Activated T-cell treated with anti-CD3 and anti-CD28 coated beads, Interleukin-2, amount 50 U/mL, for 24 hours (primary cell): Measurements from ENCODE around the gene CACNA2D4.

ENCODE experiments used
- DNase-seq: peaks from one replicate; pipeline ENCODE4 v3.0.0-alpha.2; 2020
- H3K27ac Mint-ChIP-seq: 2 replicates; pipeline ENCODE4 v1.8.0; 2020; ENCODE audit warnings: mild to moderate bottlenecking, mixed read lengths
- H3K27me3 Mint-ChIP-seq: 2 replicates; pipeline ENCODE4 v1.8.0; 2020; ENCODE audit warnings: mixed read lengths
- H3K36me3 Mint-ChIP-seq: 2 replicates; pipeline ENCODE4 v1.8.0; 2020; ENCODE audit warnings: low read depth, mixed read lengths
- H3K4me1 Mint-ChIP-seq: 2 replicates; pipeline ENCODE4 v1.8.0; 2020; ENCODE audit warnings: low read depth, mixed read lengths
- H3K4me3 Mint-ChIP-seq: 2 replicates; pipeline ENCODE4 v1.8.0; 2020; ENCODE audit warnings: mild to moderate bottlenecking, moderate library complexity, mixed read lengths
- H3K9me3 Mint-ChIP-seq: 2 replicates; pipeline ENCODE4 v1.8.0; 2020; ENCODE audit warnings: mixed read lengths

The CACNA2D4 gene

DNA sequence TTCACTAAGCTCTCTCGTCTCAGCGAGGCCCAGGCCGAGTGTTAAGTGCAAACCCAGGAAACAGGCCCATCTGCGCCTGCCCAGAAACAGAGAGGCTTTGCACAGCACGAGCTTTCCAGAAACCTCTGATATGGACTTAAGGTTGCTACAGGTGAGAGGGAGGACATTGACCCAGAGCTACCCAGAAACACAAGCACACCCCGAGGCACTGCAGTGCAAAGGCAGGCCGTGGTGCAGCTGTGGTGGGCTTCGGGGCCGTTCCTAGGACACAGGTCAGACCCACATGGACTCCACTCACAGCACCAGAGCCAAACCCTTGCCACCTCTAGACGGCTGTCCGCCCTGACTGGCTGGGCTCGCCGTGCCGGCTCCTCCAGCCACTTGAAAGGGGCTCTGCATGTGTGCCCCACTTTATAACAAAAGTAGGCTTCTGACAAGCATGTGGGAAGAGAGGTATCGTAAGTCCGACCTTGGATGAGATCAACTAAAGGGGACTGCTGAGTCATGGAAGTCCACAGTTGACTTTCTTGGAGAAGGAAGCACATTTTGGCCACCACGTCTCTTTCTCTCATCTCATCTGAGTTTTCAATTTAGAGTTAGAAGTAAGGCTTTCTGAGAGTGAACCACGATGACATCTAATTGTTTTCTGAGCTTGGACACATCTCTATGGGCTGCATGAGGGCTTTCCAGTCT lies 38.2 kb downstream of the CACNA2D4 start:
- DNase-seq, result peak; percentile 18
- no peaks in the 10 kb centered on the region for H3K36me3 Mint-ChIP-seq
- no peak overlapping the region for H3K27ac Mint-ChIP-seq
- no peaks in the 10 kb centered on the region for H3K9me3 Mint-ChIP-seq
- no peaks in the 10 kb centered on the region for H3K27me3 Mint-ChIP-seq
- H3K4me1 Mint-ChIP-seq, result no peaks in the 10 kb centered on the region
- no peak overlapping the region for H3K4me3 Mint-ChIP-seq

GRCh38 chr12:1879633-1880032 lies 38.8 kb downstream of the CACNA2D4 start:
- Mint-ChIP-seq H3K9me3 (no peaks in the 10 kb centered on the region), H3K36me3 (no peaks in the 10 kb centered on the region), H3K27ac (no peak overlapping the region), H3K27me3 (no peaks in the 10 kb centered on the region), H3K4me1 (no peaks in the 10 kb centered on the region), H3K4me3 (no peak overlapping the region)
- no peak for DNase-seq

DNA sequence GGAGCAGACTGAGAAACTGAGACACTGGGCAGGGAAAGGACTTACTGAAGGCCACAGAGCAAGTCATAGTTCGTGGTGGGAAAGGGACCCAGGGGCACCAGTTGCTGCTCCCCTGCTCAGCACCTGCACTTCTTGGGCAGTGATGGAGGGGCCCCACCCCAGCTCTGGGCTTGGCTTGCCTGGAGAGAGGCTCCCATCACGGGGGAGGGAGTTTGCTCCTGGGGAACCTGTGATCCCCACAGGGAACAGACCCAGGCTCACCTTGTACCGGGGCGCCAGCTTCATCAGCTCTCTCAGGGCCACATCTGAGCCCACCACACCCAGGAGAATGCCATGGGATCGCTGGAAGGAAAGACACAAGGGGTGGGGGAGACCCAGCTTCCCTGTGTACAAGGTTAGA lies 39.8 kb downstream of the CACNA2D4 start:
- Mint-ChIP-seq H3K36me3 (no peaks in the 10 kb centered on the region), H3K4me1 (no peaks in the 10 kb centered on the region), H3K27ac (no peak overlapping the region), H3K4me3 (no peak overlapping the region), H3K9me3 (no peaks in the 10 kb centered on the region), H3K27me3 (no peaks in the 10 kb centered on the region)
- peak; percentile 12 for DNase-seq

DNA sequence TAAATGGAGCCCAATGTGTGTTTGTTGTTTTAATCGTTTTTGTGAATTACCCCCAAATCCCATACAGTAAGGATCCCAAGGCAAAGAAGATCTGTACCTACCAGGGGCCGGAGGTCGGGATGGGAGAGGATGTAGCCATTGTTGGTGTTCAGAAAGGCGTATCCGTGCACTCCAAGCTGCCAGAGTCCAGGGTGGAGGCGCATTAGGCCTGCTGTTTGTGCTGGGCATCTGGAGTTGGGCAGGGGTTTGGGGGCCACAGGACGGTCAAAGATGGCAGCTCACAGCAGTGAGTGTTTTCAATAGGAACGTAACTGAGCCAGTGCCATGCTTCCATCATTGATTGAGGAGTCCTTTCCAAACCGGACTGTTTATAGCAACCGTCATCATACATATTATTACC lies 40.2 kb downstream of the CACNA2D4 start:
- Mint-ChIP-seq H3K27ac (no peak overlapping the region), H3K4me3 (no peak overlapping the region), H3K4me1 (no peaks in the 10 kb centered on the region), H3K27me3 (no peaks in the 10 kb centered on the region), H3K9me3 (no peaks in the 10 kb centered on the region), H3K36me3 (no peaks in the 10 kb centered on the region)
- DNase-seq, result no peak

DNA sequence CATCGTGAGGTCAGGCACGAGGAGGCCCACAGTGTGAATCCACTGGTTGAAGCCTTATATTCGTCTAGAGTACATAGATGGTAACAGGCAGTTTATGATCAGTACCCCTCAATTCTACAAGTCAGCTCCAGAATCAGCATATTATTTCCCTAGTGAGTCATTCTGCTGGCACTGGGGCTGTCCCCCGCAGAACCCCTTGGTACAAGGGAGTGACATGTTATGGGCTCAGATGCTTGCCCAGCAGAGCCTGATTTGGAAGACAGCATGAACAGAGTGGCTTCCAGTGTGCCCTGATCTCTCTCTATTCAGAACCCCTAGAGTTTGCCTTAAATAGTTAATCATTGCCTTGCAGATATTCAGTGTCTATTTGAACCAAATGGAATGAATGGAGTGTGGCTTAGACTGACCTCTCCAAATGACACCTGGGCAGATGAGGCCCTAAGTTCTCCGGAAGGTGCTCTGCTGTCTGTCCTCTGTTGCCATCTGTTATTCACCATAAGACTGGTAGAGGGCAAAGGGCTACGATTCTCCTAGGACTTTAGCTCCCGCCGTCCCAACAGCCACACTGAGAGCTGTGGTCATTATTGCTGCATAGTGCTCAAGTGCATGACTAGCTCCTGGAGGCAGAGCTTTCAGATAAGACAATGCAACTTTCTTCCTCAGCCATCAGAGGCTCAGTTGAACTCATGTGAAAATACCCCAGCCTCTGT lies 41.1 kb downstream of the CACNA2D4 start:
- H3K27me3 Mint-ChIP-seq, result no peaks in the 10 kb centered on the region
- no peaks in the 10 kb centered on the region for H3K36me3 Mint-ChIP-seq
- DNase-seq, result no peak
- no peak overlapping the region for H3K4me3 Mint-ChIP-seq
- no peaks in the 10 kb centered on the region for H3K9me3 Mint-ChIP-seq
- H3K4me1 Mint-ChIP-seq, result no peaks in the 10 kb centered on the region
- H3K27ac Mint-ChIP-seq, result no peak overlapping the region

DNA sequence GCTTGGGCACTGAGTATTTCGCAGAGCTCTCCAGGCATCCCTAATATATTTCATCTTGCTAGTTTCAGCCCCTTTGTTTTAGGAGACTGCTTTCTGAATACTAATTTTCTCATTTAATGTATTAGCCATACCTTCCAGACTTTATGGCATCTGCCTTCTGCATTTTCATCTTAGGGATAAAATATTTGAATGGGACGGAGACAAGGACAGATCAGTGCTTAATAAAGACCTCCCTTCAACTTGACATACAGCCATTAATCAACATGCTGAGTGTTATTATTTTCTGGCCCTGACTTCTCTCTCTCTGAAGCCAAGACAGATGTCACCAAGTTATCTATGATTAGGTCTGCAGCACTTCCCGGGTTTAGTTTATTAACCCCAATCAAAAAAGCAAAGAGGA lies 42.4 kb downstream of the CACNA2D4 start:
- no peaks in the 10 kb centered on the region for H3K36me3 Mint-ChIP-seq
- H3K9me3 Mint-ChIP-seq, result peaks cover 5% of the 10 kb centered on the region
- no peaks in the 10 kb centered on the region for H3K27me3 Mint-ChIP-seq
- H3K27ac Mint-ChIP-seq, result no peak overlapping the region
- H3K4me3 Mint-ChIP-seq, result no peak overlapping the region
- no peaks in the 10 kb centered on the region for H3K4me1 Mint-ChIP-seq
- no peak for DNase-seq

DNA sequence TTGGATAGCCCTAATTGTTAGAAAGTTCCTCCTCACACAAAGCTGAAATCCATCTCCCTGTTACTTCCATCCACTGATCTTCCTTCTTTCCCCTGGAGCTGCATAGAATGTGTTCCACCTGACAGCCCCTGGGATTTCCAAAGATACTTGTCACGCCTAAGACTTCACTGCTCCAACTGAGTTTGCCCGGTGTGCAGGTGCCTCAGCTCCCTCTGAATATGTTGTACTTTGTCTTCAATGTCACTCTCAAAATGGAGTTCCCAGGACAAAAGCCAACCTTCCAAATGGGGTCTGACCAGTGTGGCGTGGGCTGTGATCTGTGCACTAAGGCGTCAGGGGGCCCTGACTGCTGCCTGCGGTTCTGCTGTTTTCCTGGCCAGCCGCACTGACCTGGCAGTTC lies 42.8 kb downstream of the CACNA2D4 start:
- Mint-ChIP-seq H3K4me3 (no peak overlapping the region), H3K36me3 (no peaks in the 10 kb centered on the region), H3K9me3 (peaks cover 8% of the 10 kb centered on the region), H3K27ac (no peak overlapping the region), H3K27me3 (no peaks in the 10 kb centered on the region), H3K4me1 (no peaks in the 10 kb centered on the region)
- peak; percentile 2 for DNase-seq

DNA sequence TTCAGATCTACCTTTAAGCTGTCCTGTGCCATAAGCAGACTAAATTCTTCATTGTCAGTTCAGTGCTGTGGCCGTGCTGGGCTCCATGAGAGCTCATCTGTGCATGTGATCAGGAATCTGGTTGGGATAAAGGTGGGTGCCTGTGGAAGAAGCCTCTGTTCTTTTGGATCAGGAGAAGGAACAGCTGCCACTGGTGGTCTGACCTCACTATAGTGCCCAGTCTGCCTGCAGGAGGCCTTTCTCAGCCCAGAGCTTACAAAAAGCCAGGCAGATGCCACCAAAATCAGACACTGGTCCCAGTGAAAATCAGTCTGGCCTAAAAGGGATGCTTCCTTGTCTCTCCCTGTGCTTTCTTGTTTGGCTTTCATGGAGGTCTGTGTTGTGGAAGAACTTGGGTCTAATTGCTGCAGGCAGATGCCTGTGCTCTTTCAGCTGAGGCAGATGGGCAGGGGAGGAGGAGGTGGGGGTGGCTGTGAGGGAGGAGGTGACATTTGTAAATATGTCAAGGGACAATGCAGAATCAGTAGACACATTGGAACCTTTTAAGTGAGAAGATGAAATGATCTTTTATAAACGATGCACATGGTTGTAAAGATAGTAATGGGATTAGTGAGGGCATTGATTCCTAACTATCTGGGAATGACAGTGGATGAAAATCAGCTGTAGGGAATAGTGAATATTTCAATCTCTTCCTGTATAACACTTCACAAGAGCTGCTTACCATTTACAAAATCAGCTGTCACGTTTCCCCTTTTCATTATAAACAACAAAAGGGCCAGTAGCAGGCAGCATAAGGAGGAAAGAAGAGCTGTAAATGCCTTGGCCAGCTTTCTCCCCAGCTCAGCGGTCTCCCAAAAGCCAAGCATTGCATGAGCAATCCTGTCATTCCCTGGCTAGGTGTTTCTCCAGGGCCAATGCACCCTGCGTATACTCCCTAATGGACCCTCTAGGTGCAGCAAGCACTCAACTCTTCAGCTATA lies 44.6 kb downstream of the CACNA2D4 start:
- Mint-ChIP-seq H3K4me1 (no peaks in the 10 kb centered on the region), H3K27me3 (peaks cover 4% of the 10 kb centered on the region), H3K27ac (no peak overlapping the region), H3K4me3 (no peak overlapping the region), H3K36me3 (no peaks in the 10 kb centered on the region), H3K9me3 (peaks cover 13% of the 10 kb centered on the region)
- no peak for DNase-seq

- no peak for DNase-seq
- Mint-ChIP-seq H3K9me3 (peaks cover 13% of the 10 kb centered on the region), H3K4me1 (no peaks in the 10 kb centered on the region), H3K27ac (no peak overlapping the region), H3K4me3 (no peak overlapping the region), H3K27me3 (peaks cover 13% of the 10 kb centered on the region), H3K36me3 (no peaks in the 10 kb centered on the region)
Observed at GRCh38 chr12:1872448-1872847, 46.0 kb downstream of the CACNA2D4 start.

- peaks cover 17% of the 10 kb centered on the region for H3K27me3 Mint-ChIP-seq
- no peaks in the 10 kb centered on the region for H3K4me1 Mint-ChIP-seq
- H3K36me3 Mint-ChIP-seq, result no peaks in the 10 kb centered on the region
- no peak overlapping the region for H3K27ac Mint-ChIP-seq
- no peak overlapping the region for H3K4me3 Mint-ChIP-seq
- H3K9me3 Mint-ChIP-seq, result peaks cover 13% of the 10 kb centered on the region
- no peak for DNase-seq
Observed at GRCh38 chr12:1872001-1872400, 46.5 kb downstream of the CACNA2D4 start.

- Mint-ChIP-seq H3K27me3 (peaks cover 20% of the 10 kb centered on the region), H3K36me3 (no peaks in the 10 kb centered on the region), H3K4me3 (no peak overlapping the region), H3K27ac (no peak overlapping the region), H3K4me1 (no peaks in the 10 kb centered on the region), H3K9me3 (peaks cover 13% of the 10 kb centered on the region)
- no peak for DNase-seq
Observed at GRCh38 chr12:1870998-1871917, 47.2 kb downstream of the CACNA2D4 start.

DNA sequence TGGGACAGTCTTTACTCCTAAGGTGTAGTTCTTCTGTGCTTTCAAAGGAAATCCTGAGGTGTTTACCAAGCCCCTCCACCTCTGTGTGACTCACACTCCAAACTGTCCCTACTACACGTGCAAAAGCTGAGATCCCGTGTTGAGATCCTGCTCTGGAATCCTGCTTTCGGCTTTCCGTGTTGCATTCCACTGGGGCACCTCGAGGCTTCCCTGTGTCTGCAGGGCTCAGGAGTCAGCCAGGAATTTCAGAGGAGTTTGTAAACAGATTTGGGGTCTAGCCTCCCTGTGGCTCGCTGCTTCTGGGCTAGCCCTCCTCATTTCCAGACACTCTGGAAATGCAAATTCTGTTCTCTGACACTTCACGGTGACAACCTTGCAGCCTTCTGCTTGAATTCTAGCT lies 48.4 kb downstream of the CACNA2D4 start:
- H3K4me3 Mint-ChIP-seq, result no peak overlapping the region
- H3K9me3 Mint-ChIP-seq, result peaks cover 13% of the 10 kb centered on the region
- no peak for DNase-seq
- H3K27me3 Mint-ChIP-seq, result peaks cover 28% of the 10 kb centered on the region
- no peak overlapping the region for H3K27ac Mint-ChIP-seq
- no peaks in the 10 kb centered on the region for H3K36me3 Mint-ChIP-seq
- no peaks in the 10 kb centered on the region for H3K4me1 Mint-ChIP-seq

GRCh38 chr12:1869145-1869544 lies 49.3 kb downstream of the CACNA2D4 start:
- H3K27me3 Mint-ChIP-seq, result peaks cover 35% of the 10 kb centered on the region
- H3K4me3 Mint-ChIP-seq, result no peak overlapping the region
- peaks cover 13% of the 10 kb centered on the region for H3K9me3 Mint-ChIP-seq
- no peaks in the 10 kb centered on the region for H3K36me3 Mint-ChIP-seq
- H3K27ac Mint-ChIP-seq, result no peak overlapping the region
- DNase-seq, result peak; percentile 19
- H3K4me1 Mint-ChIP-seq, result no peaks in the 10 kb centered on the region
